Right cardiac atrium (tissue), 5 donors: ENCODE data around the gene MMP17. TPM values are rescaled to one million over a fixed set of nuclear protein-coding genes. Genes with fewer than 3 reads are reported as not detected.
"Not testable (repeated sequence)": the region's sequence is repeated elsewhere in the genome, so short reads cannot be mapped to it uniquely, and the experiment has no call there.

Experiments
- ATAC-seq, 2 donors: fragments of 200-7000 bp; cut with Tn5 transposase; one replicate each; pipeline versions ENCODE4 v1.8.0 to v1.9.1; 2020; ENCODE audit warnings: moderate library complexity in 2 of 2, mild to moderate bottlenecking in 1 of 2
- DNase-seq, 3 donors: peaks; one replicate each; pipeline ENCODE4 v3.0.0-alpha.2; 2020
- H3K27ac ChIP-seq: one replicate; pipeline ENCODE4 v1.5.1; 2013; ENCODE audit warnings: mild to moderate bottlenecking, low read length, control low read depth, moderate library complexity
- H3K27me3 ChIP-seq: one replicate; pipeline ENCODE4 v1.6.1; 2013; ENCODE audit not compliant: control insufficient read depth, insufficient read depth
- H3K4me1 ChIP-seq: one replicate; pipeline ENCODE4 v1.6.1; 2013; ENCODE audit warnings: low read length; ENCODE audit not compliant: control insufficient read depth, insufficient read depth
- H3K4me3 ChIP-seq: one replicate; pipeline ENCODE4 v1.5.1; 2013; ENCODE audit warnings: low read length, control low read depth
- H3K9me3 ChIP-seq: one replicate; pipeline ENCODE4 v1.6.1; 2013; ENCODE audit warnings: low read length; ENCODE audit not compliant: control insufficient read depth
- WGBS: extraction: QIAGEN DNeasy Blood & Tissue Kit; methylation state at CpG from one replicate; pipeline ENCODE4 v1.1.7; 2013; 5-methylcytosine and 5-hydroxymethylcytosine counted together
- intact Hi-C, 4 donors: fragments of 100-400 bp; cut with DNase I; formaldehyde crosslinking; loops; one replicate each; pipeline versions ENCODE4 v1.11.0 to v1.14.0; 2022 to 2023
- polyA plus RNA-seq: library from polyadenylated mRNA; stranded (reverse); fragments of 200-250 nt; gene quantifications from one replicate; pipeline ENCODE4 v1.2.3, GENCODE V29; 2013
- total RNA-seq, 4 donors: library from RNA; stranded (reverse); fragmentation: NEBNext Ultra II Directional; extraction: Animal tissue kit (Norgen Biotek cat#: 25700); gene quantifications; one replicate each; pipeline ENCODE4 v1.2.1, GENCODE V29; 2021
- donor health status: healthy with polysubstance abuse.
- donor health status: DM: no; HTN: yes; CAD: no.
- donor health status: DM: no; HTN: no; CAD: no.
- donor health status: DM: no; HTN: yes; CAD: no; lungs with severe emphysema.
- donor health status: DM: yes; HTN: yes; CAD: no.

The MMP17 gene
- total and polyA plus RNA-seq, 5 donors = 0.89 to 2.4 (median 1.4) TPM

- no peak for ATAC-seq
Measured at GRCh38 chr12:131800594-131801135, 27.5 kb upstream of the MMP17 start.

GRCh38 chr12:131801254-131801866 is 26.8 kb upstream of the MMP17 start:
- H3K27me3 ChIP-seq = no peaks in the 10 kb centered on the region
- intact Hi-C loops = no loop called here
- ATAC-seq = no peak
- H3K4me3 ChIP-seq = no peak overlapping the region
- H3K9me3 ChIP-seq = no peaks in the 10 kb centered on the region
- WGBS = 79% methylated on average over 32 of the region's 35 CpGs
- no peaks in the 10 kb centered on the region for H3K4me1 ChIP-seq
- H3K27ac ChIP-seq = no peak overlapping the region
- no peak for DNase-seq

More at GRCh38 chr12:131800594-131801135, 27.5 kb upstream of the MMP17 start:
- Histone ChIP-seq H3K4me3 (no peak overlapping the region), H3K9me3 (no peaks in the 10 kb centered on the region), H3K27ac (no peak overlapping the region), H3K27me3 (no peaks in the 10 kb centered on the region), H3K4me1 (no peaks in the 10 kb centered on the region)
- 92% methylated on average over 20 of the region's 20 CpGs for WGBS
- DNase-seq = no peak
- intact Hi-C loops = no loop called here

GRCh38 chr12:131803961-131804521 is 24.2 kb upstream of the MMP17 start:
- 30% methylated on average over 11 of the region's 11 CpGs for WGBS
- ATAC-seq (peak in 1 of 2 donors; percentile 49), DNase-seq (peak in 1 of 3 donors; percentile 75)
- Histone ChIP-seq H3K27me3 (no peaks in the 10 kb centered on the region), H3K4me1 (no peaks in the 10 kb centered on the region), H3K9me3 (no peaks in the 10 kb centered on the region), H3K4me3 (no peak overlapping the region), H3K27ac (no peak overlapping the region)
- intact Hi-C loops = no loop called here

- Histone ChIP-seq H3K27ac (no peak overlapping the region), H3K27me3 (no peaks in the 10 kb centered on the region), H3K9me3 (no peaks in the 10 kb centered on the region), H3K4me1 (no peaks in the 10 kb centered on the region), H3K4me3 (no peak overlapping the region)
- 81% methylated on average over 5 of the region's 5 CpGs for WGBS
- no peak for DNase-seq
- intact Hi-C loops = no loop called here
- ATAC-seq = no peak
Measured at GRCh38 chr12:131805421-131805820, 22.8 kb upstream of the MMP17 start.

- Histone ChIP-seq H3K27ac (no peak overlapping the region), H3K9me3 (no peaks in the 10 kb centered on the region), H3K4me3 (no peak overlapping the region), H3K27me3 (no peaks in the 10 kb centered on the region), H3K4me1 (no peaks in the 10 kb centered on the region)
- ATAC-seq (no peak), DNase-seq (no peak)
- 80% methylated on average over 7 of the region's 7 CpGs for WGBS
- intact Hi-C loops = no loop called here
Measured at GRCh38 chr12:131806674-131807073, 21.5 kb upstream of the MMP17 start.

GRCh38 chr12:131808744-131809371 is 19.3 kb upstream of the MMP17 start:
- ATAC-seq (peak; percentile 75 to 92), DNase-seq (peak; percentile 43 to 84 (median 72))
- Histone ChIP-seq H3K27ac (peak overlapping the region; percentile 8), H3K27me3 (no peaks in the 10 kb centered on the region), H3K4me1 (no peaks in the 10 kb centered on the region), H3K4me3 (peak overlapping the region; percentile 17), H3K9me3 (no peaks in the 10 kb centered on the region)
- 64% methylated on average over 44 of the region's 44 CpGs for WGBS
- intact Hi-C loops = no loop called here

GRCh38 chr12:131809476-131810254 is 18.5 kb upstream of the MMP17 start:
- H3K4me3 ChIP-seq, intact Hi-C loops: not testable (repeated sequence)

GRCh38 chr12:131810726-131811125 is 17.5 kb upstream of the MMP17 start:
- H3K27me3 ChIP-seq = no peaks in the 10 kb centered on the region
- 67% methylated on average over 13 of the region's 13 CpGs for WGBS
- H3K27ac ChIP-seq = no peak overlapping the region
- H3K9me3 ChIP-seq = no peaks in the 10 kb centered on the region
- DNase-seq (peak in 1 of 3 donors; percentile 6), ATAC-seq (no peak)
- no peaks in the 10 kb centered on the region for H3K4me1 ChIP-seq
- no peak overlapping the region for H3K4me3 ChIP-seq
- intact Hi-C loops = no loop called here

More at GRCh38 chr12:131809476-131810254, 18.5 kb upstream of the MMP17 start:
- not testable (repeated sequence) for DNase-seq, H3K9me3 ChIP-seq, ATAC-seq, H3K27me3 ChIP-seq, H3K4me1 ChIP-seq, H3K27ac ChIP-seq
- 91% methylated on average over 6 of the region's 9 CpGs for WGBS

- DNase-seq (no peak), ATAC-seq (no peak)
- no peaks in the 10 kb centered on the region for H3K9me3 ChIP-seq
- H3K27ac ChIP-seq = no peak overlapping the region
- 80% methylated on average over 7 of the region's 7 CpGs for WGBS
- intact Hi-C loops = no loop called here
- H3K4me3 ChIP-seq = no peak overlapping the region
- no peaks in the 10 kb centered on the region for H3K4me1 ChIP-seq
- H3K27me3 ChIP-seq = no peaks in the 10 kb centered on the region
Measured at GRCh38 chr12:131815131-131815530, 13.1 kb upstream of the MMP17 start.

GRCh38 chr12:131816495-131816894 is 11.7 kb upstream of the MMP17 start:
- Histone ChIP-seq H3K4me3 (no peak overlapping the region), H3K4me1 (no peaks in the 10 kb centered on the region), H3K9me3 (no peaks in the 10 kb centered on the region), H3K27me3 (no peaks in the 10 kb centered on the region), H3K27ac (no peak overlapping the region)
- WGBS = 64% methylated on average over 5 of the region's 5 CpGs
- no peak for DNase-seq
- ATAC-seq = peak in 1 of 2 donors; percentile 34
- intact Hi-C loops = no loop called here

GRCh38 chr12:131817241-131817640 is 11.0 kb upstream of the MMP17 start:
- H3K27ac ChIP-seq = no peak overlapping the region
- ATAC-seq = no peak
- H3K27me3 ChIP-seq = no peaks in the 10 kb centered on the region
- intact Hi-C loops = no loop called here
- no peaks in the 10 kb centered on the region for H3K9me3 ChIP-seq
- no peak overlapping the region for H3K4me3 ChIP-seq
- no peaks in the 10 kb centered on the region for H3K4me1 ChIP-seq
- 83% methylated on average over 19 of the region's 19 CpGs for WGBS
- no peak for DNase-seq
